ENCODE measurements around the gene ANKK1. TPM values are rescaled to one million over a fixed set of nuclear protein-coding genes. Genes with fewer than 3 reads are reported as not detected.

The ANKK1 gene
- total RNA-seq, 4 donors from 2014 or later: 3.2 to 5.6 (median 4.8) TPM

GRCh38 chr11:113345978-113346377 lies 41.6 kb upstream of the ANKK1 start:
- WGBS: 66% methylated on average over 8 of the region's 8 CpGs
- H3K27me3 ChIP-seq: no peaks in the 10 kb centered on the region
- TF ChIP-seq EP300 (IDR thresholded peaks at IDR 0.05): no peak
- TF ChIP-seq CTCF (IDR thresholded peaks at IDR 0.05): no peak
- no peak for TF ChIP-seq POLR2A (IDR thresholded peaks at IDR 0.05)
- TF ChIP-seq POLR2AphosphoS5 (IDR thresholded peaks at IDR 0.05): no peak
- H3K36me3 ChIP-seq: peaks cover 53% of the 10 kb centered on the region
- no peak for DNase-seq (ENCODE audit: low spot score in 2 of 2)
- H3K4me3 ChIP-seq: no peak overlapping the region
- H3K9me3 ChIP-seq: no peaks in the 10 kb centered on the region
- H3K27ac ChIP-seq: no peak overlapping the region
- H3K4me1 ChIP-seq: no peaks in the 10 kb centered on the region

GRCh38 chr11:113349528-113349927 lies 38.1 kb upstream of the ANKK1 start:
- no peaks in the 10 kb centered on the region for H3K9me3 ChIP-seq
- H3K27me3 ChIP-seq: no peaks in the 10 kb centered on the region
- H3K4me3 ChIP-seq: no peak overlapping the region
- no peak overlapping the region for H3K27ac ChIP-seq
- TF ChIP-seq EP300 (IDR thresholded peaks at IDR 0.05) (no peak), CTCF (IDR thresholded peaks at IDR 0.05) (no peak), POLR2A (IDR thresholded peaks at IDR 0.05) (no peak), POLR2AphosphoS5 (IDR thresholded peaks at IDR 0.05) (no peak)
- no peak for DNase-seq (ENCODE audit: low spot score in 2 of 2)
- no peaks in the 10 kb centered on the region for H3K4me1 ChIP-seq
- peaks cover 47% of the 10 kb centered on the region for H3K36me3 ChIP-seq
- WGBS: 88% methylated on average over 3 of the region's 3 CpGs

- peaks cover 49% of the 10 kb centered on the region for H3K36me3 ChIP-seq
- DNase-seq (ENCODE audit: low spot score in 2 of 2): no peak
- H3K27me3 ChIP-seq: no peaks in the 10 kb centered on the region
- no peak overlapping the region for H3K27ac ChIP-seq
- no peaks in the 10 kb centered on the region for H3K9me3 ChIP-seq
- WGBS: 85% methylated on average over 11 of the region's 11 CpGs
- no peaks in the 10 kb centered on the region for H3K4me1 ChIP-seq
- no peak for TF ChIP-seq POLR2AphosphoS5 (IDR thresholded peaks at IDR 0.05)
- no peak for TF ChIP-seq CTCF (IDR thresholded peaks at IDR 0.05)
- no peak for TF ChIP-seq EP300 (IDR thresholded peaks at IDR 0.05)
- no peak for TF ChIP-seq POLR2A (IDR thresholded peaks at IDR 0.05)
- no peak overlapping the region for H3K4me3 ChIP-seq
These were observed 37.1 kb upstream of the ANKK1 start for GRCh38 chr11:113350336-113351067.

GRCh38 chr11:113351068-113351450 lies 36.5 kb upstream of the ANKK1 start:
- Histone ChIP-seq H3K9me3 (no peaks in the 10 kb centered on the region), H3K27ac (no peak overlapping the region), H3K36me3 (peaks cover 49% of the 10 kb centered on the region), H3K27me3 (no peaks in the 10 kb centered on the region), H3K4me1 (no peaks in the 10 kb centered on the region), H3K4me3 (no peak overlapping the region)
- DNase-seq (ENCODE audit: low spot score in 2 of 2): no peak
- 65% methylated on average over 3 of the region's 3 CpGs for WGBS
- TF ChIP-seq EP300 (IDR thresholded peaks at IDR 0.05) (no peak), POLR2A (IDR thresholded peaks at IDR 0.05) (no peak), CTCF (IDR thresholded peaks at IDR 0.05) (no peak)

- 84% methylated on average over 4 of the region's 4 CpGs for WGBS
- peaks cover 50% of the 10 kb centered on the region for H3K36me3 ChIP-seq
- no peaks in the 10 kb centered on the region for H3K4me1 ChIP-seq
- DNase-seq (ENCODE audit: low spot score in 2 of 2): no peak
- no peak overlapping the region for H3K27ac ChIP-seq
- no peaks in the 10 kb centered on the region for H3K27me3 ChIP-seq
- no peak overlapping the region for H3K4me3 ChIP-seq
- peaks cover 4% of the 10 kb centered on the region for H3K9me3 ChIP-seq
- no peak for TF ChIP-seq CTCF (IDR thresholded peaks at IDR 0.05)
- TF ChIP-seq POLR2A (IDR thresholded peaks at IDR 0.05): no peak
- TF ChIP-seq EP300 (IDR thresholded peaks at IDR 0.05): no peak
- TF ChIP-seq POLR2AphosphoS5 (IDR thresholded peaks at IDR 0.05): no peak
These were observed 36.1 kb upstream of the ANKK1 start for GRCh38 chr11:113351480-113351879.
